Breast epithelium (tissue), 3 donors: ENCODE results near the gene DNASE1L3.

Experiments used
- CTCF ChIP-seq, 3 donors: fragments of 450-650 bp; IDR thresholded peaks; one replicate each; pipeline ENCODE4 v1.5.1; 2016 to 2017; ENCODE audit warnings: antibody characterized with exemption in 3 of 3, mild to moderate bottlenecking in 3 of 3, moderate library complexity in 3 of 3
- POLR2A ChIP-seq: fragments of 450-650 bp; IDR thresholded peaks from one replicate; pipeline ENCODE4 v1.6.1; 2016; ENCODE audit warnings: antibody characterized with exemption, mild to moderate bottlenecking, moderate library complexity
- POLR2AphosphoS5 ChIP-seq, 3 donors: sonication (generic); formaldehyde crosslinking; IDR thresholded peaks; one replicate each; pipeline ENCODE4 v1.6.1; 2017; ENCODE audit warnings: antibody characterized with exemption in 3 of 3

GRCh38 chr3:58158442-58159153 is 52.2 kb downstream of the DNASE1L3 start:
- TF ChIP-seq CTCF (IDR thresholded peaks at IDR 0.05) (no peak), POLR2A (no peak), POLR2AphosphoS5 (IDR thresholded peaks at IDR 0.05) (no peak)
